Left forelimb (tissue), 1 donor: Measurements from ENCODE around the gene ANGEL1.

Experiments used
- DNase-seq: peaks from one replicate; pipeline ENCODE4 v3.0.0-alpha.2; 2018; ENCODE audit warnings: low spot score

Gene ANGEL1

DNA sequence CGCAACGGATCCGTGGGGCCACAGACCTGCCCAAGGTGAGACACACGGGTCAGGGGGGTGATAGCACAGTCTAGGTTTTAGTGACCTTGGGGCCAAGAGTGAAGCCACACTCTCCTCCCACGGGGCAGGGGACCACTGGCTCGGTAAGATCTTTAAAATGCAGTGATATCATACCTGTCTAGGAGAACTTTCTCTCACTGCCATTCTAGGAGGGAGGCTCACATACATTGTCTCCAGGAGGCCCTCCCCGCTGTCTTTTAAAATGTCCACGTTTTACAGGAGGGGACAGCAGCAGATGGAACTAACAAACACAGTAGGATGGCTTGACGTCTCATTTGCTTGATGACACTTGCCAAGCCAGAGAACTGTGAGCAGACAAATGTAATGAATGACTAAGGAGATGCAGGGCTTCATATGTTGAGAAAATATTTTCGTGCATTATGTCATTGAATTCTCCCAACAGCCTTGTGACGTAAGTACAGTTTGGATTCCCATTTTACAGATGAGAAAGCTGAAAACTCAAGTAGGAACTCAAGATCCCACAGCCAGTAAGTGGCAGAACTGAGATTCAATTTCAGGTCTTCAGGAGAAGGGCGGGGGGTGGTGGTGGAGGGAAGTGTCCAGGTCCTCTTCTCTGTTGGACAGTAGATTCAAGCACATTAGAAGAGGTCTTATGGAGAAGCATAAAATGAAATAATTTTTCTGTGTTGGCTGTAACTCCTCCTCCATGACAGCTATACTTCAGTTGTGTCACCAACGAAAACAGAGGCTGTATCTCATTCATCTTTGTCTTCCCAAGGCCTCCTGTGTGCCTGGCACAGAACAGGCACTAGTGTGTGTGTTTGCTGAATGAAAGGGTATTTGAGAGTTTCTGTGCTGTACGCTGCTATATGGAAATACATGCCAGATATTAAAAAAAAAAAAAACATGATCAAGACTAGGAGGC, 49.3 kb downstream of the ANGEL1 start:
- DNase-seq, result peak; percentile 41

DNA sequence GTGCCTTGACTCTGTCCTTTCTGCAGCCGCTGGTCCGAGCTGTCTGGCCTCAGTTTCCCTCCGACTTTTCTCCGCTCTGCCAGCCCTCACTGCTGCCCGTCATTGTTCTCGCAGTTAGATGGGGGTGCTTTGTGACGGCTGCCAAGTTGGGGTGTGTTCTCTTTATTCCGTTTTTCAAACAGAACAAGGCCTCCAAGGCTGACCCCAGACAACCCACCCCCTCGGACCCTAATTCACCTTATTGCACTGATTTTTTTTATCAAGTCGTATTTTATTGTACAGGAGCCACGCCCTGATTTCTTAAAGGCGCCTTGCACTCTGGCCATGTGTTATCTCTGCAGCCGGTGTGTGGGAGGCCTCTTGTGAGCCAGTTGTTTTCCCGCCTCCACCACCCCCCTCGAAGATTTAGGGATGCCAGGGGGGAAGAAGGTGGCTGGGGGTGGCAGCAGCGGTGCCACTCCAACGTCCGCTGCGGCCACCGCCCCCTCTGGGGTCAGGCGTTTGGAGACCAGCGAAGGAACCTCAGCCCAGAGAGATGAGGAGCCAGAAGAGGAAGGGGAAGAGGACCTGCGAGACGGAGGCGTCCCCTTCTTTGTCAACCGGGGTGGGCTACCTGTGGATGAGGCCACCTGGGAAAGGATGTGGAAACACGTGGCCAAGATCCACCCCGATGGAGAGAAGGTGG, 50.1 kb downstream of the ANGEL1 start:
- peak; percentile 66 for DNase-seq

DNA sequence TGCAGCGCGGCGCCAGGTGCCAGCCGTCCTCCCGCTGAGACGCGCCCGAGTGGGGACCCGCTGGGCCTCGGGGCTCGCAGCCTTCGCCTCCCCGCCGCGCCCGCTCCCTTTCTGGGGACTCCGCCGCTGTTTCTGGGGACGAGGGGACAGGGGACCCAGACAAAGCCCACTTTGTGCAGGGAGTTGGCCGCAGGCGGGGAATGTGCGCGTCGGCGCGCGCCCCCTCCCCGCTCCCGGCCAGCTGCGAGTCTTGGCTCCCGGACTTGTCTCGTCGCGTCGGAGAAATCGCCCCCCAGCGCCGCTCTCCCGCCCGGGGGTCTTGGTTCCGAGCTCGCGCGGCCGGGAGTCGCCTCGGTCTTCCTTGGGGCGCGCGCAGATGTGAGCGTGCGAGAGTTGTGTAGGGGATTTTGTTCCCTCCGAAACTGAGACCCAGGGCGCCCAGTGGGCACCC, 50.7 kb downstream of the ANGEL1 start:
- peak; percentile 70 for DNase-seq

DNA sequence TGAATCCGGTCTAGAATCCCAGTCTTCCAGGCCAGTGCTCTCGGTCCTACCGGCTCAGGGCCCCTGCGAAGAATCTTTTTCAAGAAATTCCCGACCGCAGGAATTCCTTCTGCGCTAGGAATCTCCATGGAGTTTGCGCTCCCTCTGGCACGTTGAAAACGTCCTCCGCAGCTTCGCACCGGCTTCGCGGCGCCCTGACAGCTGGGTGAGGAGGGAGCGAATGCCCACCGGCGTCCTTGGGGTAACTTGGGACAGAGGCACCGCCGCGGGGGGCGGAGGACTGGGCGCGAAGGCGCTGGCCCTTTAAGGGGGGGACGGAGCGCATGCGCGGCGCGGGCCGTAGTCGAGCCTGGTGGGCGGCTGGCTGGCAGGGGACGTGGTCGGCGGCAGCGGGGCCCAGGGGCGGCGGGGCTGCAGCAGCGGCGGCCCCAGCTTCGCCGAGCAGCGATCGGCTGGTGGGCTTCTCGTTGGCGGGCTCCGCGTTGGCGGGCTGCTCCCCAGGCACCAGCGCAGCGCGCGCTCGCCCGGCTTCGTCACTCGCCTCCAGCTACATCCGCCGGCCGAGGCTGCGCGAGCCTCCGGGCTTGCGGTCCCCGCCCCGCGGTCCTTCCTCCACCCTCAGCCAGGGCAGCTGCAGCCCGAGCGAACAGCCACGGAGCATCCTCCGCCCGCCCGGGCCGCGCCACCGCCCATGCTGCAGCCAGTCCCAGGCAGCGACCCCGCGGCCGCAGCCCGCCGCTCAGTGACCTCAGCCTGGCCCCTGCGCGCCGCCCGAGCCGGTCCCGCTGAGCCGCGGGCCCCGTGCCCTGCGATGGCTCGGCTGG, 51.3 kb downstream of the ANGEL1 start, which contains the start of gene VASH1:
TSS of gene VASH1 (plus strand) at position 333 of the 824 bp plus-strand sequence. CDS start 1,354 bp downstream, outside the sequence.
- peak; percentile 86 for DNase-seq

DNA sequence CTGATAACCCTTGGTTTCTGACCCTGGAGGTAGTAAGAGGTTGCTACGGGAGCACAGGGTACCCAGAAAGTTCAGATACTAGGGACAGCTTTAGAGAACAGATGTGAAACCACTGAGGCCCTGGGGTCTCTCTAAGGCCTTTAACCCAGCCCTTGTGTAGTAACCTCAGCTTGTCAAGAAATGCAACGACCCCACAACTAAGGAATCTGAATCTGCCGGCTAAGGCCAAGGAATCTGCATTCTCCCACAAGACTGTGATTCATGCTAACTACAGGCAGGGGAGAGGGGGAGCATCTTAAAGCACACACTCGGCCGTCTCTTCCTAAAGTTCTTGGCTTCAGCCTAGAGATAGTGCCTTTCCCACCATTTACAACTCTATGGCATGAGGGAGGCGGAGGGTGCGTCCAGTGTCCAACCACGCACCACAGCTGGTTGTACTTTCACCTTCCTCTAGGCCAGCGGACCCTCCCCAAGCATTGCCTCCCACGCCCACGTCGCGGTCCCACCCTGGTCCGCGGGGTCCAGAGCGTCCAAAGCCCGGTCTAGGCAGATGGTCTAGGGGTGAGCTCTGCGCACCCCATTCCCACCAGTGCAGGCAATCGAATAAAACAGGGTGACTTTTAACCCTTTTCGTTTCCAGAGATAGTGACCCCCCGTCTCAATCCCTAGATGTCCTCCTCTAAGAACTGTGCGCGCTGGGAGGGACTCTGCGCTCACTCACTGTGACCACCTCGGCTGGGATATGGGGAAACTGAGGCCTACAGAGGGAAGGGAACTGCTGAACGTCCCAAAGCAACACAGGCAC, 52.1 kb downstream of the ANGEL1 start:
- peak; percentile 63 for DNase-seq

DNA sequence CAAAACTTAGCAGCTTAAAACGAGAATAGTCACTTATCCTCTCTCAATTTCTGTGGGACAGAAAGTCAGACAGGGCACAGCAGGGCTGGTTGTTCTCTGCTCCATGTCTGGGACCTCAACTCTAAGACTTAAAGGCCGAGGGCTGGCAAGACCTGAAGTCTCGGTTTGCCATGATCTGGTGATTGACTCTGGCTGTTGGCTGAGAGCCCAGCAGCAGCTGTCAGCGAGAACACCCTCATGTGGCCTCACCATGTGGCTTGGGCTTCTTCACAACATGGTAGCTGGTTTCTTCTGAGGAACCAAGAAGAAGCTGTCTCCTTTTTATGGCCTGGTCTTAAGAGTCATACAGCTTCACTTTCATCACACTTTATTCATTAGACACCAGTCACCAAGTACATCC, 53.1 kb downstream of the ANGEL1 start:
- peak; percentile 48 for DNase-seq

DNA sequence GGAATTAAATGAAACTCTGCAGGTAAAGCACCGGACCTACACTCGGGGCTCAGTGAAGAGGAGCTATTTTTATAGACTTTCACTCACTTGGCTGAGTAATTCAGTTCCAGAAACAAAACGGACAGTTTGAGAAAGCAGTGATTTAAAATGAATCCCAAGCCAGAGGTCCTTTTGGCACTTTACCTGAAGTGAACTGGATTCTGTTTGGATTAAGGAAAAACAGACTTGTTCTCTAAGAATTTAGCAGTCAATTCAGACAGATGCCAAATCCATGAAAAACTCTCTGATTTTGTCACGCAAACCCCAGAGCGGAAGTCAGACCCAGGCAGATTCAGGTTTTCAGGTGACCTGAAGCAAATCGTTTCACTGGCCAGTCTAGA, 56.3 kb downstream of the ANGEL1 start:
- no peak for DNase-seq

DNA sequence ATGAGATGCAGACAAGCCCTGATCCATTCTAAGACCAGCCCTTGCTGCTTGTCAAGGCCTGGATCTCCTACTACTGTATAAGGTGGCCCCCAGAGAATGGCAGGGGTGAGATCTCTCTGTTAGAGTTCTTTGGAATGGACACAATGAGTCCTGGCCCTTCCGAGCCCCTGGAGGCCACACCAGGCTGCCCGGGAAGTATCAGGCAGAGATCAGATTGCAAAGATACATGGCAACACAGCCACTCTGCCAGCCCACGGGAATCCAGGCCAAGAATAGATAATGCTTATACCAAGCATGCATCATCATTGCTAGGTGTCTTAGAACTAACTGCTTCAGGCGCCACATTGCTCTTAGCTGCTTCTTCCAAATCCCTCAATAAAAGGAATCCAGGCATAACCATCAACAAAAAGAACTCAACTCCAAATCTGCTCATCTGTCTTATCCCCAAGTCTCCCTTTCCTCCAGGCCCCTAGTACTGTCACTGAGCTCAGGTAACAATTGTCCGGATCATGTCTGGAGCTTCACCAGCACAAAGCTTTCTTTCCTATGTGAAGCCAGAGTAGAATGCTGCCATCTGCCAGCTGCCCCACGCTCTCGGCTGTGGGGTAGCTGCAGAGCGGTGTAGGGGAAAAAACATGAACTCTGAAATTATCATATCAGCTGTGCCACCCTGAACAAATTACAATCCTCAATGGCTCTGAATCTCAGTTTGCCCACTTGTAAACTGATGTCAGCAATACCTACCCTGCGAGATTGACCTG, 56.9 kb downstream of the ANGEL1 start:
- DNase-seq, result no peak

DNA sequence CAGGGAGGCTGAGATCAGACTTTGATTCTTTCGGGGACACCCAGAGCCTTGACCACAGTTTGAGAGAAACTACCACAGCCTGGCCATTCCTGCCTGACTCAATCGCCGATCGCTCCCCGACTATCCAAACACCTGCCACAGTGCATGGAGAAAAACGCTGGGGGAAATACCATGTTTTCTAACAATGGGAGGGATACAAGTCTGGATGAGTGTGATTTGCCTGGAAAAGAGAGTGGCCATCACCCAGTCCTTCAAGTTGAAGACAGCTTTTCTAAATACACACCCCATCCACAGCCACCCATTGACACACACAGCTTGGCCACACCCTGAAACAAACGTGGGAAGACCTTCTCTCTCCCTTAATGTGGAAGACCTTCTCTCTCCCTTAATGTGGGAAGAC, 58.1 kb downstream of the ANGEL1 start:
- DNase-seq, result no peak

DNA sequence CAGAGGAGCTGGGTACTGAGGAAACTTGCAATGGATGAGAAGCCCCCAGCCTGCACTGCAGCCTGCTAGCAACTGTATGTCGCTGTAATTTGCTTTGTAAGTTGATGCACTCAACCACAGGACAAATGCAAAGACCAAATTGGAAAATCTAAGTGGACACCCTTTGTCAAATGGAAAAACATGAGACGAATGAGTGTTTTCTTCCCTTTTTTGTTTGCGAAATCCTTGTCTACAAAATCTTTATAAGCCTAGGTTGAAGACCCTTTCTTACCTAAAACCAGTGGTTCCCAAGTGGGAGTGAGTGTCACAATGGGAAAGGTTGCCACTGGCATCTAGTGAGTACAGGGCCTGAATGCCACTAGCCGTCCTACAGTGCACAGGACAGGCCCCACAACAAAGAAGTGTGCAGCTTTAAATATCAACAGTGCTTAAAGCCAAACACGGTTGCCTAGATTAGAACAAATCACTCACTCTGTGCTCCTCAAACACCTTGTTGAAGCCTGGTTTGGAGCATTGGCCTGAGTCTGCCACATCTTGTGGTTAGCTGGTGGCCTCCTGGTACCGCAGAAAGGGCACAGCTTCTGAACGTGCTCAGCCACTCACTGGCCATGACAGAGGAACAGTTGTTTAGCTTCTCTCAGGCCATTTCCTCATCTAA, 59.0 kb downstream of the ANGEL1 start:
- DNase-seq, result no peak

DNA sequence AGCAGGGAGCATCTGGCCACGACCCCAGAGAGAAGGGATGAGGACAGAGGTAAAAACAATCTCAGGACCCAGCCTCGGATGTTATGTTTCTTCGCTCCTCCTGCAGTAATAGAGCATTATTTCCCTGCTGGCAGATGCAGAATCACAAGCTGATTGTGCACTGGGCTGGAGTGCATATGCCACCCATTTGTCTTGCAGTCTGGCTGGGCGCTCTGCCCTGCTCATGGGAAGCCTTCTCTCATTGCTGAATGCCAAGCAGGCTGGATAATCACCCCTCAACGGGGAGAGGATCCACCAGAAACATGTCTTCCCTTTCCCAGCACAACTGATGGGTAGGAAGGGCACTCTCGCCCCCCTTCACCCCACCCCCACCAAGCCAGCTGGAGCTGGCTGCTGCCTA, 59.9 kb downstream of the ANGEL1 start:
- no peak for DNase-seq

DNA sequence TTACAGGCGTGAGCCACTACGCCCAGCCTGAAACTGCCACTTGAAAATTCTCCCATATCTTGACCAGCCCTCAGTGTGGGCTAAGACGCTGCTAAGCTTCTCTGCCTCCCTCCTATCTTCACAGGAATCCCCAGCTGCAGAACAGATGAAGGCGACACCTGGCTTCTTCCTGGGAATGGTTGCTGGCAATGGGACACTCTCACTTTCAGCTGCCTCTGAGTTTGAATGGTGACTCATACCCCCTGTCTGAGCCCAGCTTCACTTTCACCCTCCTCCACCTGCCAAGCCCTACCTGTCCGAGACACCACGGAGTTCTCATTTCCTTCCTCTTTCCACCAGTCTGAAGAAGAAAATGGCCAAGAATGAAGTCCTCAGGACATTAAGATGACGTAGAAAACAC, 69.7 kb downstream of the ANGEL1 start:
- no peak for DNase-seq

DNA sequence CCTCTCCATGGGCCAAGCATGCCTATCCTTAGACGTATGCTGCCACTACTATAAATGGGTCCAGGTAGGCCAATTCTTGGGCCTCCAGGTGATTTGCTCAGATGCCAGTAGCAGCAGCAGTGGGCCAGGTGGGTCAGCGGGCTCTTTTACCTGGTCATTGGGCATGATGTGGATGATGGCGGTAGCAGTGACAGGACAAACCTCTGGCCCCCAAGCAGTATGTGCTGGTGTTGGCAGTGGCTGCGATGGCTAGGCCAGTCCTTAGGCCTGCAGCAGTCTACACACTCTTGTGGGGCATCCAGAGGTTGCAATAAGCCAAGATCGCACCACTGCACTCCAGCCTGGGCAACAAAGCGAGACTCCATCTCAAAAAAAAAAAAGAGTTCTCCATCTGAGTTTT, 70.5 kb downstream of the ANGEL1 start:
- no peak for DNase-seq

DNA sequence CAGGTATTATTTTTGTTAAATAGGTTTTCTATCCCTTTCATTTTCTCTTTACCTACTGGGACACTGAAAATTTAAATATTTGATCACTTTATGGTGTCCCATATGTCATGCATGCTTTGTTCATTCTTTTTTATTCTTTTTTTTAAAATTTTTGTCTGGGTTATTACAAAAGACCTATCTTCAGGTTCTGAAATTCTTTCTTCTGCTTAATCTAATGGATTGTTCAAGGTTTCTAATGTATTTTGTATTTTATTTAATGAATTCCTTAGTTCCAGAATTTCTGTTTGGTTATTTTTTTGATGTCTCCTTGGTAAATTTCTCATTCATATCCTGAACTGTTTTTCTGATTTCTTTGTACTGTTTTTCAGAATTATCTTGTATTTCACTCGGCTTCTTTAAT, 71.6 kb downstream of the ANGEL1 start:
- no peak for DNase-seq
